ENCODE results near the gene MTA2. TPM values are rescaled to one million over a fixed set of nuclear protein-coding genes. Genes with fewer than 3 reads are reported as not detected.
"Not testable (repeated sequence)": the region's sequence is repeated elsewhere in the genome, so short reads cannot be mapped to it uniquely, and the experiment has no call there.

The MTA2 gene
- total RNA-seq, 1 donor from 2014 or later, result 136 TPM

- TF ChIP-seq, protein P1, sequence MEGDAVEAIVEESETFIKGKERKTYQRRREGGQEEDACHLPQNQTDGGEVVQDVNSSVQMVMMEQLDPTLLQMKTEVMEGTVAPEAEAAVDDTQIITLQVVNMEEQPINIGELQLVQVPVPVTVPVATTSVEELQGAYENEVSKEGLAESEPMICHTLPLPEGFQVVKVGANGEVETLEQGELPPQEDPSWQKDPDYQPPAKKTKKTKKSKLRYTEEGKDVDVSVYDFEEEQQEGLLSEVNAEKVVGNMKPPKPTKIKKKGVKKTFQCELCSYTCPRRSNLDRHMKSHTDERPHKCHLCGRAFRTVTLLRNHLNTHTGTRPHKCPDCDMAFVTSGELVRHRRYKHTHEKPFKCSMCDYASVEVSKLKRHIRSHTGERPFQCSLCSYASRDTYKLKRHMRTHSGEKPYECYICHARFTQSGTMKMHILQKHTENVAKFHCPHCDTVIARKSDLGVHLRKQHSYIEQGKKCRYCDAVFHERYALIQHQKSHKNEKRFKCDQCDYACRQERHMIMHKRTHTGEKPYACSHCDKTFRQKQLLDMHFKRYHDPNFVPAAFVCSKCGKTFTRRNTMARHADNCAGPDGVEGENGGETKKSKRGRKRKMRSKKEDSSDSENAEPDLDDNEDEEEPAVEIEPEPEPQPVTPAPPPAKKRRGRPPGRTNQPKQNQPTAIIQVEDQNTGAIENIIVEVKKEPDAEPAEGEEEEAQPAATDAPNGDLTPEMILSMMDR (IDR thresholded peaks at IDR 0.05; ENCODE audit: insufficient read depth, low read length, poor library complexity, severe bottlenecking), result no peak
- peaks cover 1% of the 10 kb centered on the region for H3K36me3 ChIP-seq (ENCODE audit: control insufficient read depth, insufficient read depth, low read length)
- no peak overlapping the region for H3K4me3 ChIP-seq (ENCODE audit: low read depth, low read length)
- no peaks in the 10 kb centered on the region for H3K27me3 ChIP-seq (ENCODE audit: control insufficient read depth, insufficient read depth, low read length)
- DNase-seq (ENCODE audit: low read depth), result no peak
Observed at GRCh38 chr11:62554387-62555167, 47.1 kb downstream of the MTA2 start.

GRCh38 chr11:62553839-62554361, 47.8 kb downstream of the MTA2 start:
- TF ChIP-seq, protein P1 (IDR thresholded peaks at IDR 0.05; ENCODE audit: insufficient read depth, low read length, poor library complexity, severe bottlenecking), result no peak
- Histone ChIP-seq H3K4me3 (ENCODE audit: low read depth, low read length) (no peak overlapping the region), H3K36me3 (ENCODE audit: control insufficient read depth, insufficient read depth, low read length) (peaks cover 1% of the 10 kb centered on the region), H3K27me3 (ENCODE audit: control insufficient read depth, insufficient read depth, low read length) (no peaks in the 10 kb centered on the region)
- peak; percentile 77 for DNase-seq (ENCODE audit: low read depth)

DNA sequence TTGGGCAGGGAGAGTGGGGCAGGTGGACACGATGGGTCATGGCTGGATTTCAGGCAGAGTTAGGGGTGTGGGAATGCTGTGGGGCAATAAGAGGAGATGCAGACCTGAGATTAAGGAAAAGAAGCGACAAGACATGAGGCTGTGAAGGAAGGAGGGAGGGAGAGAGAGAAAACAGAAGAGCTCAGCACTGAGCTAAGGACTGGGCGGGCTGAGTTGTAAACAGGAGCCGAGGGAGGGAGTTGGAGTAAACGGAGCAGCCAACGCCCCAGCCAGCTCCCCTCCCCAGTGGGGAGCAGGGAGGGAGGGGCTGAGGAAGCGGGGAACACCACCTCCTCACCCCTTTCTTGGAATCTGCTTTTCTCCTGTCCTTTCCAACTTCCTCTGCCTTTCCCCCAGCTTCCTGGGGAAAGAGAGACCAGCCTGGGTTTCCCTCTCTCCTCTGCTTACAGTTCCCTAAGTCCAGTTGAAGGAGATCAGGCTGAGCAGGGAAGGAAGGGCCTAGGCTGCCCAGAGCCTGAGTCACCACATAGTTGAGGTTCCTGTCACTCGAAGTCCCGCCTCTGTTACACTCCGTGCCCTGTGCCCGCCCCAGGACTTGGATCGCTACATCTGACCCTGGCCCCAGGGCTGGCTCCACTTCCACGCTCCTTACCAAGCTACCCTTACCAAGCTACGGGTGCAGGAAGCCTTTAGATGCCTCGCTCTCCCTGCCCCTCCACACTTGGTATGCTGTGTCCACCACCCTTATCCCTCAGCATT, 48.4 kb downstream of the MTA2 start:
- H3K36me3 ChIP-seq (ENCODE audit: control insufficient read depth, insufficient read depth, low read length), result no peaks in the 10 kb centered on the region
- no peaks in the 10 kb centered on the region for H3K27me3 ChIP-seq (ENCODE audit: control insufficient read depth, insufficient read depth, low read length)
- H3K4me3 ChIP-seq (ENCODE audit: low read depth, low read length), result peak overlapping the region; percentile 17
- peak; percentile 92 for DNase-seq (ENCODE audit: low read depth)
- TF ChIP-seq, protein P1 (IDR thresholded peaks at IDR 0.05; ENCODE audit: insufficient read depth, low read length, poor library complexity, severe bottlenecking), result no peak

DNA sequence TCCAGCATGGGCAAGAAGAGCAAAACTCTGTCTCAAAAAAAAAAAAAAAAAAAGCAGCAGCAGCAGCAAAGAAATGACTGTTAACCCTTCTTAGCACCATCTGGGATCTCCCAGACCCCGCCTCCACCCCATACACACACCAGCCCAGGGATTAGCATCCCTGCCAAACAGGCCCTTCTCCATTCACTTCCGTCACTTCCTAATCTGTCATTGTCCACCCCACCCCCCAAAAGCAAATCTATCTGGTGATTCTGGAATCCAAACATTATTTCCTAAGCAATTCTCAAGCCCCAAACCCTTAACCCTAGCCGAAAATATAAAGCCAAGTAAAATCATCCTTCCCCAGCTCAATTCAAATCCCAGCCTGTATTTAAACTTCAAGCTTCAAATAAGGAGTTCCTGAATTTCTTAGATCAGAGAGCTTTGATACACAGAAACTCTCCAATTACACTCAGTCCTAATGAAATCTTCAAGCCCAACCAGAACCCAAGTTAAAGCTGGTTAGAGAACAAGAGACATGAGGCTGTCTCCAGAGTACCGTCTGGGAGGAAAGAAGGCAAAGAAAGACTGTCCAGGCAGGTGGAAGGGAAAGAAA, 49.1 kb downstream of the MTA2 start:
- DNase-seq (ENCODE audit: low read depth), result no peak
- Histone ChIP-seq H3K27me3 (ENCODE audit: control insufficient read depth, insufficient read depth, low read length) (no peaks in the 10 kb centered on the region), H3K36me3 (ENCODE audit: control insufficient read depth, insufficient read depth, low read length) (no peaks in the 10 kb centered on the region), H3K4me3 (ENCODE audit: low read depth, low read length) (no peak overlapping the region)
- TF ChIP-seq, protein P1 (IDR thresholded peaks at IDR 0.05; ENCODE audit: insufficient read depth, low read length, poor library complexity, severe bottlenecking), result no peak

DNA sequence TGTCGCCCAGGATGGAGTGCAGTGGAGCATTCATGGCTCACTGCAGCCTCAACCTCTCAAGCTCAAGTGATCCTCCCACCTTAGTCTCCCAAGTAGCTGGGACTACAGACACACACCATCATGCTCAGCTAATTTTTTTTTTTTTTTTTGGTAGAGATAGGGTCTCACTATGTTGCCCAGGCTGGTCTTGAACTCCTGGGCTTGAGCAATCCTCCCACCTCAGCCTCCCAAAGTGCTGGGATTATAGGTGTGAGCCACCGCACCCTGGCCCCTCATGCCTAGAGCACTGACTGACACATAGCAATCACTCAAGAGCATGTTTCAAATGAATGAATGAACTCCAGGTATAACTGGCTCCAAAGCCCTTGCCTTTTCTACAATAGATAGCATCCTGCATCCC, 51.2 kb downstream of the MTA2 start:
- not testable (repeated sequence) for H3K4me3 ChIP-seq (ENCODE audit: low read depth, low read length); H3K36me3 ChIP-seq (ENCODE audit: control insufficient read depth, insufficient read depth, low read length); H3K27me3 ChIP-seq (ENCODE audit: control insufficient read depth, insufficient read depth, low read length); DNase-seq (ENCODE audit: low read depth)

All from kidney epithelial cell (primary cell).